Prostate gland (tissue), 2 donors: ENCODE measurements around the gene TAF10. TPM values are rescaled to one million over a fixed set of nuclear protein-coding genes. Genes with fewer than 3 reads are reported as not detected.
A peak's percentile ranks its signal among the peaks of the same experiment; 100 is the strongest.

Source experiments
- DNase-seq: peaks from one replicate; pipeline ENCODE4 v3.0.0-alpha.2; 2019; ENCODE audit warnings: low spot score
- H3K27ac ChIP-seq, 2 donors: fragments of 200-600 bp; sonication (generic); 2 replicates each; pipeline ENCODE4 v1.5.1; 2017 to 2019
- H3K27me3 ChIP-seq: fragments of 200-600 bp; sonication (generic); replicated peaks from 2 replicates; pipeline ENCODE4 v1.5.1; 2019; ENCODE audit not compliant: insufficient read depth
- H3K36me3 ChIP-seq, 2 donors: fragments of 200-600 bp; sonication (generic); 1 replicate in 1 of 2; 2 replicates in 1 of 2; pipeline versions ENCODE4 v1.5.1 to v1.8.1; 2017 to 2019
- H3K4me1 ChIP-seq: fragments of 200-600 bp; sonication (generic); replicated peaks from 2 replicates; pipeline ENCODE4 v1.5.1; 2019
- H3K4me3 ChIP-seq, 2 donors: fragments of 200-600 bp; sonication (generic); 2 replicates each; pipeline ENCODE4 v1.5.1; 2017 to 2019
- H3K9me3 ChIP-seq: fragments of 200-600 bp; sonication (generic); 2 replicates; pipeline ENCODE4 v1.5.1; 2017
- POLR2A ChIP-seq: fragments of 450-650 bp; IDR thresholded peaks from one replicate; pipeline ENCODE4 v1.6.1; 2016; ENCODE audit warnings: antibody characterized with exemption, mild to moderate bottlenecking
- POLR2AphosphoS5 ChIP-seq: sonication (generic); formaldehyde crosslinking; IDR thresholded peaks from one replicate; pipeline ENCODE4 v1.6.1; 2017; ENCODE audit warnings: antibody characterized with exemption
- WGBS: methylation state at CpG from one replicate; pipeline ENCODE4 v1.1.5; 2018; 5-methylcytosine and 5-hydroxymethylcytosine counted together
- intact Hi-C: fragments of 100-400 bp; cut with DNase I; formaldehyde crosslinking; loops from one replicate; pipeline ENCODE4 v1.14.2; 2022
- total RNA-seq, 2 donors: library from RNA; depleted of rRNA; stranded (reverse); fragments of >200 nt; gene quantifications; one replicate each; pipeline ENCODE4 v1.1.0, GENCODE V29; 2016
- TF ChIP-seq, protein P1 (sequence below), 4 experiments: fragments of 200-600 bp in 2 of 4; fragments of 450-650 bp in 2 of 4; sonication (generic) in 2 of 4; IDR thresholded peaks; 1 replicate in 3 of 4; 2 replicates in 1 of 4; pipeline ENCODE4 v1.5.1; 2016 to 2019; ENCODE audit warnings: antibody characterized with exemption in 4 of 4, mild to moderate bottlenecking in 2 of 4, moderate library complexity in 2 of 4

The TAF10 gene
- total RNA-seq: 100 to 1,000 TPM; 130 to 193 TPM

DNA sequence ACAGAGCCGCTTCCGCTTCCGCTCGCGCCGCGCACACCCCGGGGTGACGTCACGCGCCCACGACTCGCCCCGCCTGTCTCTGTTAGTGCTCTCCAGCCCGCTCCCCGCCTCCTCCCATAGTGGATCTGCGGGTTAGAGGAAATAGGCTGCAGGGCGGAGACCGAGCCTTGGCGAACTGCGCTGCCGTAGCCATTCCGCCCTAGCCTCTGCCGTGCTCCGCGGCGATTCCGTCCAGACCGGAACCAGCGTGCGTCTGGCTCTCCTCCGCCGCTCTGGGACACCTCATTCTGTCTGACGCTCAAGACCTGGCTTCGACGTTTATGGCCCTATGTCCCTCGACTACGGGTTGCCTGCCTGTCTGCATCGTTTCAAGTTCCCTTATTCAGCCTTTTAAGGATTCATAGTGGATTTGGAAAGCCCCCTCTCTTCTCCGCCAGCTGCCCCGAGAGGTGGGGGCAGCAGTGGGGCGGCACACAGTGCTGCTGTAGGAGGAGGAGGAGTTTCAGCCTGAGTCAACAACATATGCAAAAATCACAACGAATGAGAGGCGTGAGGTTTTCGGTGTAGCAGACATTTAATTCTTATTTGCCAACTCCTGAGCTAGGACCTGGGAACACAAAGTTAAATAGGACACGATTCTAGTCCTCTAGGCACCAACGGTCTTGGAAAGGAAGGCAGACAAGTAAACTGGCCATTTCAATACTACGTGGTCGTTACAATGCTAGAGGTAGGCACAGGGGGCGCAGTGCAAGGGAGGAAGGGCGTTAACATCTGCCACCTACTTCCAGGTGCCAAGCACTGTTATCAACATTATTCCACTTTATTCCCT is at the start of gene TAF10:
TAF10 (minus strand) TSS at position 4 of the 829 bp plus-strand sequence. CDS start 27 bp downstream, outside the sequence.
- peaks cover 14% of the 10 kb centered on the region for H3K4me1 ChIP-seq
- peak within 1 kb of the TSS; percentile 98 for H3K27ac ChIP-seq
- peaks cover 5 to 32% of the 10 kb centered on the region in 2 donors for H3K36me3 ChIP-seq
- no peaks in the 10 kb centered on the region for H3K27me3 ChIP-seq
- WGBS: under 1% methylated on average over 51 of the region's 51 CpGs
- H3K4me3 ChIP-seq: peak within 1 kb of the TSS; percentile 74 to 91
- TF ChIP-seq POLR2AphosphoS5 (peak; percentile 96), POLR2A (peak; percentile 96)
- TF ChIP-seq, protein P1, sequence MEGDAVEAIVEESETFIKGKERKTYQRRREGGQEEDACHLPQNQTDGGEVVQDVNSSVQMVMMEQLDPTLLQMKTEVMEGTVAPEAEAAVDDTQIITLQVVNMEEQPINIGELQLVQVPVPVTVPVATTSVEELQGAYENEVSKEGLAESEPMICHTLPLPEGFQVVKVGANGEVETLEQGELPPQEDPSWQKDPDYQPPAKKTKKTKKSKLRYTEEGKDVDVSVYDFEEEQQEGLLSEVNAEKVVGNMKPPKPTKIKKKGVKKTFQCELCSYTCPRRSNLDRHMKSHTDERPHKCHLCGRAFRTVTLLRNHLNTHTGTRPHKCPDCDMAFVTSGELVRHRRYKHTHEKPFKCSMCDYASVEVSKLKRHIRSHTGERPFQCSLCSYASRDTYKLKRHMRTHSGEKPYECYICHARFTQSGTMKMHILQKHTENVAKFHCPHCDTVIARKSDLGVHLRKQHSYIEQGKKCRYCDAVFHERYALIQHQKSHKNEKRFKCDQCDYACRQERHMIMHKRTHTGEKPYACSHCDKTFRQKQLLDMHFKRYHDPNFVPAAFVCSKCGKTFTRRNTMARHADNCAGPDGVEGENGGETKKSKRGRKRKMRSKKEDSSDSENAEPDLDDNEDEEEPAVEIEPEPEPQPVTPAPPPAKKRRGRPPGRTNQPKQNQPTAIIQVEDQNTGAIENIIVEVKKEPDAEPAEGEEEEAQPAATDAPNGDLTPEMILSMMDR (IDR thresholded peaks at IDR 0.05): peak in 2 of 4 experiments; percentile 57 to 60
- DNase-seq: peak; percentile 97
- intact Hi-C loops: loop anchor here (5.0 kb wide), 1 partner anchor 70 kb away; the partner anchor contains the start of gene MRPL17
- no peaks in the 10 kb centered on the region for H3K9me3 ChIP-seq

GRCh38 chr11:6660712-6661111 is 48.7 kb upstream of the TAF10 start:
- intact Hi-C loops: no loop called here
- DNase-seq: no peak
- Histone ChIP-seq H3K27ac (no peak overlapping the region), H3K4me1 (no peaks in the 10 kb centered on the region), H3K36me3 (no peaks in the 10 kb centered on the region), H3K9me3 (no peaks in the 10 kb centered on the region), H3K27me3 (no peaks in the 10 kb centered on the region), H3K4me3 (no peak overlapping the region)
- 86% methylated on average over 3 of the region's 3 CpGs for WGBS
- TF ChIP-seq POLR2AphosphoS5 (no peak), POLR2A (no peak)
- TF ChIP-seq, protein P1 (IDR thresholded peaks at IDR 0.05): no peak

GRCh38 chr11:6658647-6659046 is 46.6 kb upstream of the TAF10 start:
- Histone ChIP-seq H3K27me3 (no peaks in the 10 kb centered on the region), H3K27ac (no peak overlapping the region), H3K9me3 (no peaks in the 10 kb centered on the region), H3K4me1 (no peaks in the 10 kb centered on the region), H3K36me3 (no peaks in the 10 kb centered on the region), H3K4me3 (no peak overlapping the region)
- no peak for DNase-seq
- TF ChIP-seq POLR2A (no peak), POLR2AphosphoS5 (no peak)
- TF ChIP-seq, protein P1 (IDR thresholded peaks at IDR 0.05): no peak
- intact Hi-C loops: loop anchor here (5.0 kb wide), 1 partner anchor 56 kb away; the partner anchor contains the start of genes ILK and RRP8

GRCh38 chr11:6657346-6657745 is 45.3 kb upstream of the TAF10 start:
- TF ChIP-seq POLR2AphosphoS5: no peak
- TF ChIP-seq POLR2A: no peak
- TF ChIP-seq, protein P1 (IDR thresholded peaks at IDR 0.05): no peak
- 47% methylated on average over 1 of the region's 1 CpG for WGBS
- Histone ChIP-seq H3K4me3 (no peak overlapping the region), H3K9me3 (no peaks in the 10 kb centered on the region), H3K27ac (no peak overlapping the region), H3K4me1 (no peaks in the 10 kb centered on the region), H3K27me3 (no peaks in the 10 kb centered on the region), H3K36me3 (no peaks in the 10 kb centered on the region)
- no peak for DNase-seq
- intact Hi-C loops: loop anchor here (5.0 kb wide), 1 partner anchor 55 kb away; the partner anchor contains the start of genes ILK and RRP8
